ENCODE results near the gene PPM1F. TPM values are rescaled to one million over a fixed set of nuclear protein-coding genes. Genes with fewer than 3 reads are reported as not detected.
"Not testable (repeated sequence)": the region's sequence is repeated elsewhere in the genome, so short reads cannot be mapped to it uniquely, and the experiment has no call there.

PPM1F gene
- total and polyA plus RNA-seq, 2 experiments from 2014 or later, result 15.1 to 41.6 TPM

DNA sequence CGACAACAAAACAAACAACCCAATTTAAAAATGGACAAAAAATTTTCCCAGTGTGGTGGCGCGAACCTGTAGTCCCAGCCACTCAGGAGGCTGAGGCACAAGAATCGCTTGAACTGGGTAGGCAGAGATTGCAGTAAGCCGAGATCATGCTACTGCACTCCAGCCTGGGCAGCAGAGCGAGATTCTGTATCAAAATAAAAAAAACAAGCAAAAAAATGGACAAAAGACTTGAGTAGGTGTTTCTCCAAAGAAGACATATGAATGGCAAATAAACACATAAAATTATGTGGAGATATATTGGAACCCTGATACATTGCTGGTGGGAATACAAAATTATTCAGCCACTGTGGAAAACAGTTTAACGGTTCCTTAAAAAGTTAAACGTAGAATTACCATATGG is 57.8 kb downstream of the PPM1F start:
- TF ChIP-seq EZH2 (IDR thresholded peaks at IDR 0.05; ENCODE audit: insufficient read depth, poor library complexity, severe bottlenecking), result no peak
- TF ChIP-seq EZH2phosphoT487 (IDR thresholded peaks at IDR 0.05; ENCODE audit: insufficient read depth, low read depth), result no peak
- no peak overlapping the region for H3K9ac ChIP-seq
- DNase-seq, result no peak
- H3F3A ChIP-seq (ENCODE audit: insufficient read depth), result no peaks in the 10 kb centered on the region
- no peak overlapping the region for H2AFZ ChIP-seq
- no peaks in the 10 kb centered on the region for H3K9me3 ChIP-seq (ENCODE audit: low read depth)
- H3K36me3 ChIP-seq (ENCODE audit: low read depth), result no peaks in the 10 kb centered on the region
- no peak overlapping the region for H3K27ac ChIP-seq
- H4K20me1 ChIP-seq (ENCODE audit: insufficient read depth), result no peaks in the 10 kb centered on the region
- no peaks in the 10 kb centered on the region for H3K9me2 ChIP-seq (ENCODE audit: insufficient read depth)
- H3K4me3 ChIP-seq, result no peak overlapping the region
- H3K79me2 ChIP-seq (ENCODE audit: insufficient read depth), result no peaks in the 10 kb centered on the region
- H3K27me3 ChIP-seq (replicated peaks; ENCODE audit: insufficient read depth), result no peaks in the 10 kb centered on the region
- in situ Hi-C loops (cut with MboI), result no loop called here
- 85 to 88% methylated on average over 8 of the region's 8 CpGs for WGBS, 2 experiments (ENCODE audit: low coverage in 1 of 2, low lambda C conversion rate in 2 of 2, missing lambda C conversion rate in 2 of 2)
- H3K4me2 ChIP-seq (ENCODE audit: unreplicated experiment), result no peak overlapping the region
- H3K4me1 ChIP-seq (ENCODE audit: insufficient read depth), result no peaks in the 10 kb centered on the region

DNA sequence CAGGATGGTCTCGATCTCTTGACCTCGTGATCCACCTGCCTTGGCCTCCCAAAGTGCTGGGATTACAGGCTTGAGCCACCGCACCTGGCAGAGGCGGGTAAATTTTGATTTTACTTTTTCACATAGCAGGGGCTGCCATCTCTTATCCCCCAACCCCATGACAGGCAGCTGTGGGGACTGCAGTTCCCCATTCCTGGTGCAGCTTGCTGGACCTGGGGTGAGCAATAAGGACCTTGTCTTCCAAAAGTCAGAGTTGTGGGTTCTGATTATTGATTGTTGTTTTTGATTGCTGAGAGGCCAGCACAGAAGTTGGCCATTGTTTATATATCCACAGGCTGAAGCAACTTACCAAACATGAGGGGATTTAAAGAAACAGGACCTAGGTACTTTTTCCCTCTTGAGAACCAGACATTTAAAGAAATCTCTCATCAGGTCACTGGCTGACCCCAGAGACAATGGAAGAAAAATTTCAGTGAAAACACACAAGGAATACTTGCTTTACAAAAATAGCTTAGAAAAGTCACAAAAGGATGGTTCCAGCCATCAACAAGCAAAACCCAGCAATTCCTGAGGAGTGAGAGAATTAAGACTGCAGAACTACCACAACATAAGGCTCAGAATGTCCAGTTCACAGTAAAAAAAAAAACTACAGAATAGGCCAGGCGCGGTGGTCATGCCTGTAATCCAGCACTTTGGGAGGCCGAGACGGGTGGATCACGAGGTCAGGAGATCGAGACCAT is 63.2 kb downstream of the PPM1F start:
- H3F3A ChIP-seq (ENCODE audit: insufficient read depth), result no peaks in the 10 kb centered on the region
- H3K27me3 ChIP-seq (replicated peaks; ENCODE audit: insufficient read depth), result no peaks in the 10 kb centered on the region
- H3K9ac ChIP-seq, result no peak overlapping the region
- H3K4me3 ChIP-seq, result no peak overlapping the region
- H3K4me2 ChIP-seq (ENCODE audit: unreplicated experiment), result no peak overlapping the region
- no peaks in the 10 kb centered on the region for H3K9me2 ChIP-seq (ENCODE audit: insufficient read depth)
- in situ Hi-C loops (cut with MboI), result no loop called here
- H3K79me2 ChIP-seq (ENCODE audit: insufficient read depth), result no peaks in the 10 kb centered on the region
- 93 to 95% methylated on average over 10 of the region's 10 CpGs for WGBS, 2 experiments (ENCODE audit: low coverage in 1 of 2, low lambda C conversion rate in 2 of 2, missing lambda C conversion rate in 2 of 2)
- no peaks in the 10 kb centered on the region for H3K9me3 ChIP-seq (ENCODE audit: low read depth)
- DNase-seq, result no peak
- TF ChIP-seq EZH2phosphoT487 (IDR thresholded peaks at IDR 0.05; ENCODE audit: insufficient read depth, low read depth), result no peak
- no peak overlapping the region for H3K27ac ChIP-seq
- no peaks in the 10 kb centered on the region for H3K4me1 ChIP-seq (ENCODE audit: insufficient read depth)
- H2AFZ ChIP-seq, result no peak overlapping the region
- no peaks in the 10 kb centered on the region for H4K20me1 ChIP-seq (ENCODE audit: insufficient read depth)
- no peaks in the 10 kb centered on the region for H3K36me3 ChIP-seq (ENCODE audit: low read depth)

DNA sequence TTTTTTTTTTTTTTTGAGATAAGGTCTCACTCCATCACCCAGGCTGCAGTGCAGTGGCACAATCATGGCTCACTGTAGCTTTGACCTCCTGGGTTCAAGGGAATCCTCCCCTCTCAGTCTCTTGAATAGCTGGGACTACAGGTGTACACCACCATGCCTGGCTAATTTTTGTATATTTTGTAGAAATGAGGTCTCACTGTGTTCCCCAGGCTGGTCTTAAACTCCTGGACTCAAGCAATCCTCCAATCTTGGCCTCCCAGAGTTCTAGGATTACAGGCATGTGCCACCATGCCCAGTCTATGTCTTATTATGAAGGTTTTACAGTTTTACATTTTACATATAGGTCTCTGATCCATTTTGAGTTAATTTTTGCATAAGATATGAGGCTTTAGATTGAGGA is 64.8 kb downstream of the PPM1F start:
- no peak overlapping the region for H3K27ac ChIP-seq
- no peaks in the 10 kb centered on the region for H3K9me2 ChIP-seq (ENCODE audit: insufficient read depth)
- H3K36me3 ChIP-seq (ENCODE audit: low read depth), result no peaks in the 10 kb centered on the region
- no peak for TF ChIP-seq EZH2 (IDR thresholded peaks at IDR 0.05; ENCODE audit: insufficient read depth, poor library complexity, severe bottlenecking)
- in situ Hi-C loops (cut with MboI), result no loop called here
- H3F3A ChIP-seq (ENCODE audit: insufficient read depth), result no peaks in the 10 kb centered on the region
- DNase-seq, result no peak
- no peaks in the 10 kb centered on the region for H3K9me3 ChIP-seq (ENCODE audit: low read depth)
- H3K4me2 ChIP-seq (ENCODE audit: unreplicated experiment), result no peak overlapping the region
- H3K27me3 ChIP-seq (replicated peaks; ENCODE audit: insufficient read depth), result no peaks in the 10 kb centered on the region
- no peak overlapping the region for H3K9ac ChIP-seq
- no peak overlapping the region for H2AFZ ChIP-seq
- no peak overlapping the region for H3K4me3 ChIP-seq
- no peaks in the 10 kb centered on the region for H4K20me1 ChIP-seq (ENCODE audit: insufficient read depth)
- no peaks in the 10 kb centered on the region for H3K79me2 ChIP-seq (ENCODE audit: insufficient read depth)
- H3K4me1 ChIP-seq (ENCODE audit: insufficient read depth), result no peaks in the 10 kb centered on the region

DNA sequence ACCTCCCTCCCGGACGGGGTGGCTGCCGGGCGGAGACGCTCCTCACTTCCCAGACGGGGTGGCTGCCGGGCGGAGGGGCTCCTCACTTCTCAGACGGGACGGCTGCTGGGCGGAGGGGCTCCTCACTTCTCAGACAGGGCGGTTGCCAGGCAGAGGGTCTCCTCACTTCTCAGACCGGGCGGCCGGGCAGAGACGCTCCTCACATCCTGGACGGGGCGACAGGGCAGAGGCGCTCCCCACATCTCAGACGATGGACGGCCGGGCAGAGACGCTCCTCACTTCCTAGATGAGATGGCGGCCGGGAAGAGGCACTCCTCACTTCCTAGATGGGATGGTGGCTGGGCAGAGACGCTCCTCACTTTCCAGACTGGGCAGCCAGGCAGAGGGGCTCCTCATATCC is 68.7 kb downstream of the PPM1F start:
- H3K9me3 ChIP-seq (ENCODE audit: low read depth); H3F3A ChIP-seq (ENCODE audit: insufficient read depth); H3K4me1 ChIP-seq (ENCODE audit: insufficient read depth); H3K27ac ChIP-seq; H3K79me2 ChIP-seq (ENCODE audit: insufficient read depth); H3K27me3 ChIP-seq (replicated peaks; ENCODE audit: insufficient read depth); H4K20me1 ChIP-seq (ENCODE audit: insufficient read depth); H2AFZ ChIP-seq; H3K4me3 ChIP-seq; H3K9me2 ChIP-seq (ENCODE audit: insufficient read depth); H3K9ac ChIP-seq; in situ Hi-C loops (cut with MboI); H3K36me3 ChIP-seq (ENCODE audit: low read depth); H3K4me2 ChIP-seq (ENCODE audit: unreplicated experiment); DNase-seq: not testable (repeated sequence)
- 83 to 91% methylated on average over 3 to 16 of the region's 26 CpGs for WGBS, 2 experiments (ENCODE audit: low coverage in 1 of 2, low lambda C conversion rate in 2 of 2, missing lambda C conversion rate in 2 of 2)

DNA sequence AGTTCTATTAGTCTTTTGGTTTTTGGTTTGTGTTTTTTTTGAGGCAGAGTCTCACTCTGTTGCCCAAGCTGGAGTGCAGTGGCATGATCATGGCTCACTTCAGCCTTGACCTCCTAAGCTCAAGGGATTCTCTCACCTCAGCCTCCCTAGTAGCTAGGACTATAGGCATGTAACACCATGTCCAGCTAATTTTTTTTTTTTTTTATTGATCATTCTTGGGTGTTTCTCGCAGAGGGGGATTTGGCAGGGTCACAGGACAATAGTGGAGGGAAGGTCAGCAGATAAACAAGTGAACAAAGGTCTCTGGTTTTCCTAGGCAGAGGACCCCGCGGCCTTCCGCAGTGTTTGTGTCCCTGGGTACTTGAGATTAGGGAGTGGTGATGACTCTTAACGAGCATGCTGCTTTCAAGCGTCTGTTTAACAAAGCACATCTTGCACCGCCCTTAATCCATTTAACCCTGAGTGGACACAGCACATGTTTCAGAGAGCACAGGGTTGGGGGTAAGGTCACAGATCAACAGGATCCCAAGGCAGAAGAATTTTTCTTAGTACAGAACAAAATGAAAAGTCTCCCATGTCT is 69.8 kb downstream of the PPM1F start:
- WGBS, 2 experiments (ENCODE audit: low coverage in 1 of 2, low lambda C conversion rate in 2 of 2, missing lambda C conversion rate in 2 of 2), result 57 to 62% methylated on average over 3 to 6 of the region's 7 CpGs
- in situ Hi-C loops (cut with MboI); H3K4me3 ChIP-seq; H3F3A ChIP-seq (ENCODE audit: insufficient read depth); DNase-seq; H3K9me3 ChIP-seq (ENCODE audit: low read depth); H3K9me2 ChIP-seq (ENCODE audit: insufficient read depth); H3K27me3 ChIP-seq (replicated peaks; ENCODE audit: insufficient read depth); H2AFZ ChIP-seq; H3K36me3 ChIP-seq (ENCODE audit: low read depth); H3K79me2 ChIP-seq (ENCODE audit: insufficient read depth); H3K27ac ChIP-seq; H3K4me2 ChIP-seq (ENCODE audit: unreplicated experiment); H3K4me1 ChIP-seq (ENCODE audit: insufficient read depth); H3K9ac ChIP-seq; H4K20me1 ChIP-seq (ENCODE audit: insufficient read depth): not testable (repeated sequence)
